ENCODE measurements around the gene CTTNBP2.

Gene CTTNBP2

DNA sequence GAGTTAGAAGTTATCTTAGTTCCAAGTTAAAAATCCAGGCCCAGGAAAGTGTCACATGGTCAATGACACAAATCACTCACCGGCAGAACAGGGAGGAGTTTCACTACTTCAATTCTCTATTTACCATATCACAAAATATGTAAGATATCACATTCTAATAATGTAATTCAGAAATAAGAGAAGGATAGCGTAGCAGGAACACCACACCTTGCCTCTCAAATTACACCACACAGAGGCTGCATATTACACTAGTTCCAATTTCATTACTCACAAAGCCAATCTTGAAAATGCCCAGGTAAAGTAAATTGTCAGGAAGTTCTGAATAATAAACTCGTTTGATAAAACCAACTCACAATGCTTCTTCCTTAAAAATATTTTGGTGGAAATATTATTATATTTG lies 169.2 kb downstream of the CTTNBP2 start:
- Mint-ChIP-seq H3K36me3 (ENCODE audit: low read depth) (no peaks in the 10 kb centered on the region), H3K9me3 (no peaks in the 10 kb centered on the region), H3K4me1 (ENCODE audit: low read depth) (no peaks in the 10 kb centered on the region), H3K4me3 (no peak overlapping the region), H3K27me3 (ENCODE audit: low read depth) (peaks cover 3% of the 10 kb centered on the region), H3K27ac (no peak overlapping the region)

DNA sequence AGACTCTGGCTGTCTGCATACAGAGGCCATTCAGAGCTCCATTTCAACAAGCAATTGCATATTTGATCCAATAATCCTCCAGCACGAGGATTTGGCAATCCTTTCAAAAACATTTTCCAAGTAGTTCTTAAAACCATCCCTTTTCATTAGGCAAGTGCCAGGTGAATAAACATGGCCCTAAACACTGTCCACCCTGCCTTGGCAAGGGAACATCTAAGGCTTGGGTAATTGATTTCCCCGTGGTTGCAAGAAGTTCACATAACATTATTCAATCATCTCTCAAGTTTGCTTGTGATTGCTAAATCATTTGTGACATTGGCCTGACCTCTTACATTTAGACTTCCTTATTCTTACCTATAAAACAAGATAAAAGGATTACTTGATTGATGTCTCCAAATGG lies 175.2 kb downstream of the CTTNBP2 start:
- Mint-ChIP-seq H3K36me3 (ENCODE audit: low read depth) (no peaks in the 10 kb centered on the region), H3K4me1 (ENCODE audit: low read depth) (no peaks in the 10 kb centered on the region), H3K27ac (no peak overlapping the region), H3K27me3 (ENCODE audit: low read depth) (peaks cover 3% of the 10 kb centered on the region), H3K9me3 (no peaks in the 10 kb centered on the region), H3K4me3 (no peak overlapping the region)

DNA sequence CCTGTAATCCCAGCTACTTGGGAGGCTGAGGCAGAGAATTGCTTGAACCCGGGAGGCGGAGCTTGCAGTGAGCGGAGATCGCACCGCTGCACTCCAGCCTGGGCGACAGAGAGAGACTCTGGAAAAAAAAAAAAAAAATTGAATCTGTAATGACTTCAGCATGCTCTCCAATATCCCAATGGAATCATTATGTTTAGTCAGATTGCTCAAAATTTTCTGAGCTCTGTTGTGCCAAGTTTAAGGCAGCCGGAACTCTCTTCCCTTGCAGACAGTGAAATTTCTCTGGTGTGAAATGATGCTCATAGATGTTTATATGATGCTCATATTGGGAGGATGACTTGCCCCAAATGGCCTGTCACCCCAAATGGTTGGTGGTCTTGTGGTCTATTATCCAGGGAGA lies 180.9 kb downstream of the CTTNBP2 start:
- H3K4me1 Mint-ChIP-seq (ENCODE audit: low read depth): no peaks in the 10 kb centered on the region
- no peaks in the 10 kb centered on the region for H3K36me3 Mint-ChIP-seq (ENCODE audit: low read depth)
- no peaks in the 10 kb centered on the region for H3K9me3 Mint-ChIP-seq

GRCh38 chr7:117690147-117690546 lies 183.1 kb downstream of the CTTNBP2 start:
- no peaks in the 10 kb centered on the region for H3K36me3 Mint-ChIP-seq (ENCODE audit: low read depth)
- no peaks in the 10 kb centered on the region for H3K27me3 Mint-ChIP-seq (ENCODE audit: low read depth)
- no peaks in the 10 kb centered on the region for H3K4me1 Mint-ChIP-seq (ENCODE audit: low read depth)
- no peak overlapping the region for H3K4me3 Mint-ChIP-seq
- no peak overlapping the region for H3K27ac Mint-ChIP-seq
- H3K9me3 Mint-ChIP-seq: no peaks in the 10 kb centered on the region

More for the DNA sequence above, 180.9 kb downstream of the CTTNBP2 start:
- Mint-ChIP-seq H3K27me3 (ENCODE audit: low read depth) (no peaks in the 10 kb centered on the region), H3K27ac (no peak overlapping the region), H3K4me3 (no peak overlapping the region)

GRCh38 chr7:117689406-117689805 lies 183.8 kb downstream of the CTTNBP2 start:
- no peaks in the 10 kb centered on the region for H3K9me3 Mint-ChIP-seq
- no peak overlapping the region for H3K4me3 Mint-ChIP-seq
- H3K27me3 Mint-ChIP-seq (ENCODE audit: low read depth): no peaks in the 10 kb centered on the region
- H3K4me1 Mint-ChIP-seq (ENCODE audit: low read depth): no peaks in the 10 kb centered on the region
- no peak overlapping the region for H3K27ac Mint-ChIP-seq
- H3K36me3 Mint-ChIP-seq (ENCODE audit: low read depth): no peaks in the 10 kb centered on the region

DNA sequence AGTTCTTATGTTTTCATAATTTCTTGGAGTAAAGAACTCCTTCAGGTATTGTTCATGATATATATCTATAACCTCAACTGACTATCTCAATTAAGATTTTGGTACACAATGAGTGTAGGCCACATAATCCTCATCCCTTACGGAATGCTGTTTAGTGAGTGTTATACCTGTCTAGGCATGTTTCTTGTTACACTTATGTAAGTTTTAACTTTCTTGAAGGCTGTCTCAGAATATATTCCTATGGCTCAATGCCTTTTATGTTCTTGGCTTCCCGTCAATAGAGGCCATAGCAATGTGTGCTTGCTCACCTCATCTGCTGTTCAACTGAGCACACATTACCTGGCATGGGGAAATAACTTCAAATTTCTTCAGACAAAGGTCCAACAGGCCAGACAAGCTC lies 185.1 kb downstream of the CTTNBP2 start:
- H3K4me1 Mint-ChIP-seq (ENCODE audit: low read depth): no peaks in the 10 kb centered on the region
- H3K36me3 Mint-ChIP-seq (ENCODE audit: low read depth): no peaks in the 10 kb centered on the region
- no peaks in the 10 kb centered on the region for H3K27me3 Mint-ChIP-seq (ENCODE audit: low read depth)
- H3K9me3 Mint-ChIP-seq: no peaks in the 10 kb centered on the region
- H3K27ac Mint-ChIP-seq: no peak overlapping the region
- H3K4me3 Mint-ChIP-seq: no peak overlapping the region

DNA sequence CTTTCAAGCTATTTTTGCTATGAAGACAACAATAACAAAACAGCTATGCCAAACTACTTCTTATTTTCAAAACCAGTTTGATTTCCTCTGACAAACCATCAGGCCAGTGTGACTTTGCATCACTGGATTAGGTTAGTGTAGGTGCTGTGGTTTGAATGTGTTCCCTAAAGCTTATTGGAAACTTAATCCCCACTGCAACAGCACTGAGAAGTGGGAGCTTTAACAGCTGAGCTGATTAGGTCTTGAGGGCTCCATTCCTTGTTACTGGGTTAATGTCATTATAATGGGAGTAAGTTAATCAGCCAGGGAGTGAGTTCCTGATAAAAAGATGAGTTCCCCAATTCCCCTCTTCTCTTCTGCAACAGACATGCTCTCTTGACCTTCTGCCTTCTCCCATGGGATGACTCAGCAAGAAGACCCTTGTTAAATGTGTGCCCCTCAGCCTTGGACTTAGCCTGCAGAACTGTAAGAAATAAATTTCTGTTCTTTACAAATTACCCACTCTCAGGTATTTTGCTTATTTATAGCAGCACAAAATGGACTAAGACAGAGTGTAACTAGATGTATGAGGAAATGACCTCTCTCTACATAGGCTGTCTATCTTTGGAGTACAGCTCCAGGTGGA lies 186.8 kb downstream of the CTTNBP2 start:
- Mint-ChIP-seq H3K4me3 (no peak overlapping the region), H3K27ac (no peak overlapping the region), H3K4me1 (ENCODE audit: low read depth) (no peaks in the 10 kb centered on the region), H3K27me3 (ENCODE audit: low read depth) (no peaks in the 10 kb centered on the region), H3K9me3 (no peaks in the 10 kb centered on the region), H3K36me3 (ENCODE audit: low read depth) (no peaks in the 10 kb centered on the region)

- Mint-ChIP-seq H3K9me3 (no peaks in the 10 kb centered on the region), H3K4me3 (no peak overlapping the region), H3K27ac (no peak overlapping the region), H3K36me3 (ENCODE audit: low read depth) (no peaks in the 10 kb centered on the region), H3K4me1 (ENCODE audit: low read depth) (no peaks in the 10 kb centered on the region), H3K27me3 (ENCODE audit: low read depth) (no peaks in the 10 kb centered on the region)
Observed at GRCh38 chr7:117685795-117686194, 187.4 kb downstream of the CTTNBP2 start.

GRCh38 chr7:117683430-117684175 lies 189.6 kb downstream of the CTTNBP2 start:
- Mint-ChIP-seq H3K36me3 (ENCODE audit: low read depth) (no peaks in the 10 kb centered on the region), H3K4me3 (no peak overlapping the region), H3K9me3 (no peaks in the 10 kb centered on the region), H3K4me1 (ENCODE audit: low read depth) (no peaks in the 10 kb centered on the region), H3K27ac (no peak overlapping the region), H3K27me3 (ENCODE audit: low read depth) (no peaks in the 10 kb centered on the region)

DNA sequence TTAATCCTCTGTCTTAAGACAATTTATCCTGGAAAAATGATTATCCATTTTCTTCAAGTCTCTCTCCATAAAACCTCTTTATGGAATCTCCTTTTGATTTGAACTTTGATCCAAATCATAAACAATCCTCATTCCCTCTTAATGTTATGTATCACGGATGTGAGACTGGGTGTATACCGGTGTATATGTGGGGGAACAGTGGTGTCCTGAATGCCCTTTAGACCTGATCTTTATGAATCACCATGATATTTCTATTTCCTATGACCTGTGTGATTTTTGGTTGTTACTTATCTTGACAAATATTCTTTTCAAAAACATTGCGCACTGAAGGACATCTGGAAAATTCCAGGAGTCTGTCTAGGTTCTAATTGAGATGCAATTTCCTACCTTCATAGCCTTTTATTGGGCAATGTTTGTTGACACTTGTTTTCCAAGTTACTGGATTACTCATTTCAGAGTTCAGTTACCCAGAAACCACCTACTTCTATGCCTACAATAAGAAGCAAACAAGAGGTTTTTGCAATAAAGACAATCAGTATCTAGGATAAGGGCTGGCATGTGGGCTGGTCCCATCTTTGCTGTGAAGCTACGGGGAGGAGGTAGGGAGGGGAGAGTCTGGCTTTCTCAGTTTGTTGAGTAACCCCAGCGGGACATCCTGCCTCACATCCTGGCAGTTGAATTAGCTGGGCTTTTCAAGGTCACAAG lies 190.4 kb downstream of the CTTNBP2 start:
- Mint-ChIP-seq H3K9me3 (no peaks in the 10 kb centered on the region), H3K4me1 (ENCODE audit: low read depth) (no peaks in the 10 kb centered on the region), H3K27me3 (ENCODE audit: low read depth) (no peaks in the 10 kb centered on the region), H3K27ac (no peak overlapping the region), H3K36me3 (ENCODE audit: low read depth) (no peaks in the 10 kb centered on the region), H3K4me3 (no peak overlapping the region)

DNA sequence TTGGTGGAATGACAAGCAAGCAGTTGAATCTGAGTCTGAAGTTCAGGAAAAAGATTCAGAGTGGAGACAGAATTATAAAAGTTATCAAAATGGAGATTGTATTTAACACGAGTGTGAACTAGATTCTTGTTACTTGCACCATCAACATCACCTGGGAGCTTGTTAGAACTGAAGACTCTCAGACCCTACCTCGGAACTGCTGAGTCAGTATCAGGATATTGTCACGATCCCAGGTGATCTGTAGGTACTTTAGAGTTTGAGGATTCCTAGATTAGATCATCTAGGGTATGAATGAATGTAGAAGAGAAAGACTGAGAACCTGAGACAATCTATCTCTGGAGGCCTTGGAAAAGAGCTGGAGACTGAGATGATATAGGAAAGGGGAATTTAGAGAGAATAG lies 194.1 kb downstream of the CTTNBP2 start:
- no peaks in the 10 kb centered on the region for H3K4me1 Mint-ChIP-seq (ENCODE audit: low read depth)

GRCh38 chr7:117675497-117676435 lies 197.5 kb downstream of the CTTNBP2 start:
- Mint-ChIP-seq H3K27ac (no peak overlapping the region), H3K9me3 (no peaks in the 10 kb centered on the region), H3K4me1 (ENCODE audit: low read depth) (no peaks in the 10 kb centered on the region), H3K36me3 (ENCODE audit: low read depth) (no peaks in the 10 kb centered on the region), H3K4me3 (no peak overlapping the region), H3K27me3 (ENCODE audit: low read depth) (peaks cover 3% of the 10 kb centered on the region)

More for the DNA sequence above, 194.1 kb downstream of the CTTNBP2 start:
- Mint-ChIP-seq H3K27ac (no peak overlapping the region), H3K27me3 (ENCODE audit: low read depth) (peaks cover 3% of the 10 kb centered on the region), H3K36me3 (ENCODE audit: low read depth) (no peaks in the 10 kb centered on the region), H3K9me3 (no peaks in the 10 kb centered on the region), H3K4me3 (no peak overlapping the region)

GRCh38 chr7:117674617-117675016 lies 198.6 kb downstream of the CTTNBP2 start:
- H3K9me3 Mint-ChIP-seq: no peaks in the 10 kb centered on the region
- H3K4me3 Mint-ChIP-seq: no peak overlapping the region
- H3K4me1 Mint-ChIP-seq (ENCODE audit: low read depth): no peaks in the 10 kb centered on the region
- no peak overlapping the region for H3K27ac Mint-ChIP-seq
- no peaks in the 10 kb centered on the region for H3K36me3 Mint-ChIP-seq (ENCODE audit: low read depth)
- H3K27me3 Mint-ChIP-seq (ENCODE audit: low read depth): peaks cover 3% of the 10 kb centered on the region

GRCh38 chr7:117673839-117674238 lies 199.4 kb downstream of the CTTNBP2 start:
- H3K4me1 Mint-ChIP-seq (ENCODE audit: low read depth): no peaks in the 10 kb centered on the region
- H3K27ac Mint-ChIP-seq: no peak overlapping the region
- H3K27me3 Mint-ChIP-seq (ENCODE audit: low read depth): peaks cover 3% of the 10 kb centered on the region
- no peaks in the 10 kb centered on the region for H3K9me3 Mint-ChIP-seq
- no peaks in the 10 kb centered on the region for H3K36me3 Mint-ChIP-seq (ENCODE audit: low read depth)
- no peak overlapping the region for H3K4me3 Mint-ChIP-seq
